K562 (cell line): ENCODE measurements around the gene OTOA. TPM values are rescaled to one million over a fixed set of nuclear protein-coding genes. Genes with fewer than 3 reads are reported as not detected.

Source experiments
- ATAC-seq: fragments of 200-7000 bp; cut with Tn5 transposase; 3 replicates; pipeline ENCODE4 v1.9.1; 2020; ENCODE audit warnings: moderate library complexity
- BruUV-seq: library from RNA; stranded (reverse); fragments of 400-500 nt; replicated peaks from 2 replicates; lab custom pipeline; 2021; lab: Mats Ljungman, UMichigan
- CTCF ChIA-PET: fragments of 300-600 bp; formaldehyde crosslinking; extraction: SDS; loops from one replicate; lab custom pipeline; 2021; ENCODE audit warnings: low intra/inter-chr PET ratio; lab: Yijun Ruan, JAX
- POLR2A ChIA-PET: fragments of 300-600, 350-650 bp; sonication (Branson Sonifier 250); formaldehyde crosslinking; extraction: SDS; loops from one replicate; lab custom pipeline; 2021; ENCODE audit warnings: antibody characterized with exemption, inconsistent platforms; lab: Yijun Ruan, JAX
- DNase-seq, 4 experiments: peaks; one replicate each; pipeline versions ENCODE4 v3.0.0 to v3.0.0-alpha.2; 2011 to 2018; ENCODE audit warnings: low spot score in 3 of 4, mixed read lengths in 3 of 4; ENCODE audit errors: extremely low read depth in 1 of 4
- FAIRE-seq: peaks from 2 replicates; lab custom pipeline; 2011; peaks lifted over from hg19 to GRCh38; lab: Jason Lieb, UNC
- H2AFZ ChIP-seq: 2 replicates; pipeline ENCODE4 v1.6.0; 2011; ENCODE audit warnings: low read depth, low read length, control low read depth, inconsistent platforms
- H3K27ac ChIP-seq: fragments of 200-600 bp; 3 replicates; pipeline ENCODE4 v1.8.0; 2011; ENCODE audit warnings: low read depth, mild to moderate bottlenecking, control low read depth, inconsistent platforms, low read length, moderate library complexity, mixed read lengths; ENCODE audit errors: extremely low read depth
- H3K27me3 ChIP-seq, 2 experiments: fragments of 300-600 bp in 1 of 2; 2 replicates in 1 of 2; 3 replicates in 1 of 2; pipeline versions ENCODE4 v1.6.0 to v1.8.0; 2011; ENCODE audit warnings: inconsistent platforms in 2 of 2, low read length in 2 of 2, mild to moderate bottlenecking in 1 of 2, mixed read lengths in 1 of 2, moderate library complexity in 1 of 2; ENCODE audit not compliant: control insufficient read depth in 2 of 2, insufficient read depth in 2 of 2
- H3K36me3 ChIP-seq: fragments of 300-600 bp; 3 replicates; pipeline ENCODE4 v1.8.0; 2011; ENCODE audit warnings: mild to moderate bottlenecking, low read length, inconsistent platforms; ENCODE audit not compliant: control insufficient read depth, insufficient read depth
- H3K4me1 ChIP-seq, 2 experiments: fragments of 200-600 bp in 1 of 2; replicated peaks in 1 of 2; 2 replicates in 1 of 2; 3 replicates in 1 of 2; pipeline versions ENCODE4 v1.5.1 to v1.8.0; 2011; ENCODE audit warnings: inconsistent platforms in 2 of 2, low read length in 2 of 2, mild to moderate bottlenecking in 1 of 2, mixed read lengths in 1 of 2, moderate library complexity in 1 of 2; ENCODE audit not compliant: control insufficient read depth in 2 of 2, insufficient read depth in 2 of 2
- H3K4me2 ChIP-seq: 2 replicates; pipeline ENCODE4 v1.6.1; 2011; ENCODE audit warnings: low read length, control low read depth, inconsistent platforms, mixed read lengths; ENCODE audit not compliant: insufficient read depth
- H3K4me3 ChIP-seq: fragments of 200-600 bp; sonication (generic), shearing (Covaris generic); 2 replicates; pipeline ENCODE4 v1.5.1; 2016; ENCODE audit warnings: control low read depth, inconsistent platforms
- H3K79me2 ChIP-seq: fragments of 200-600 bp; 3 replicates; pipeline ENCODE4 v1.8.0; 2011; ENCODE audit warnings: low read length, inconsistent platforms; ENCODE audit not compliant: control insufficient read depth, insufficient read depth
- H3K9ac ChIP-seq, 2 experiments: 2 replicates each; pipeline versions ENCODE4 v1.6.0 to v1.6.1; 2011; ENCODE audit warnings: low read depth in 2 of 2, low read length in 2 of 2, control low read depth in 1 of 2, inconsistent platforms in 1 of 2, mild to moderate bottlenecking in 1 of 2, mixed read lengths in 1 of 2; ENCODE audit not compliant: insufficient read depth in 1 of 2
- H3K9me1 ChIP-seq: one replicate; pipeline ENCODE4 v1.6.0; 2011; ENCODE audit warnings: inconsistent platforms, mild to moderate bottlenecking, low read length, moderate library complexity; ENCODE audit not compliant: control insufficient read depth, insufficient read depth
- H3K9me3 ChIP-seq: replicated peaks from 2 replicates; pipeline ENCODE4 v1.5.1; 2011; ENCODE audit warnings: low read depth, low read length, inconsistent platforms; ENCODE audit not compliant: control insufficient read depth, insufficient read depth
- H4K20me1 ChIP-seq: replicated peaks from 2 replicates; pipeline ENCODE4 v1.6.1; 2011; ENCODE audit warnings: low read length, inconsistent platforms, mixed read lengths; ENCODE audit not compliant: control insufficient read depth, insufficient read depth
- EZH2 ChIP-seq: IDR thresholded peaks from 2 replicates; pipeline ENCODE4 v1.6.1; 2012; ENCODE audit warnings: low read depth, mild to moderate bottlenecking, inconsistent platforms, low read length, borderline replicate concordance
- HDAC3 ChIP-seq: fragments of 450-650 bp; IDR thresholded peaks from 2 replicates; pipeline ENCODE4 v1.6.1; 2018; ENCODE audit warnings: borderline replicate concordance, mild to moderate bottlenecking, moderate library complexity; ENCODE audit not compliant: partially characterized antibody
- MYBL2 ChIP-seq, 2 experiments: fragments of 450-650 bp in 1 of 2; sonication (generic) in 1 of 2; formaldehyde crosslinking in 1 of 2; IDR thresholded peaks; 2 replicates each; pipeline versions ENCODE4 v1.6.1 to v1.8.1; 2017 to 2022; ENCODE audit warnings: borderline replicate concordance in 1 of 2, inconsistent platforms in 1 of 2, low read depth in 1 of 2, mild to moderate bottlenecking in 1 of 2, missing genetic modification reagents in 1 of 2, moderate library complexity in 1 of 2
- RNF219 ChIP-seq: fragments of 250-450 bp; sonication (Bioruptor Pico); IDR thresholded peaks from 2 replicates; pipeline ENCODE4 v1.5.0; 2022; ENCODE audit warnings: mild to moderate bottlenecking
- STAT6 ChIP-seq: sonication (generic); formaldehyde crosslinking; IDR thresholded peaks from 2 replicates; pipeline ENCODE4 v1.8.1; 2023; ENCODE audit warnings: mild to moderate bottlenecking, missing genetic modification reagents
- ZNF121 ChIP-seq: sonication (generic); formaldehyde crosslinking; conservative IDR thresholded peaks from 2 replicates; pipeline ENCODE4 v1.8.0; 2022; ENCODE audit warnings: missing genetic modification reagents
- ZNF232 ChIP-seq: sonication (generic); formaldehyde crosslinking; IDR thresholded peaks from 2 replicates; pipeline ENCODE4 v1.8.0; 2022; ENCODE audit warnings: mild to moderate bottlenecking, missing genetic modification reagents
- WGBS: fragments of 100-300 bp; shearing (Covaris generic); methylation state at CpG from one replicate; pipeline ENCODE4 v1.1.6; 2016; ENCODE audit warnings: low coverage, mixed read lengths; ENCODE audit not compliant: insufficient coverage; ENCODE audit errors: missing lambda C conversion rate; 5-methylcytosine and 5-hydroxymethylcytosine counted together
- in situ Hi-C: fragments of 300-500 bp; cut with MboI; formaldehyde crosslinking; loops from 4 replicates; pipeline ENCODE4 v1.15.0; 2018; ENCODE audit warnings: inconsistent platforms, mixed read lengths
- intact Hi-C: fragments of 100-400 bp; cut with micrococcal nuclease; formaldehyde crosslinking; loops from 2 replicates; pipeline ENCODE4 v1.14.2; 2022
- polyA plus RNA-seq, 8 experiments: library from polyadenylated mRNA; depleted of rRNA in 4 of 8; stranded (reverse) in 5 of 8; unstranded in 3 of 8; fragments of >200 nt; fragmentation: Nextera tagmentation in 2 of 8; fragmentation: Illumina TruSeq in 1 of 8; extraction: Ambion mirVana in 2 of 8; extraction: Trizol in 1 of 8; gene quantifications; 2 replicates each; pipeline versions ENCODE4 v1.2.1 to v1.2.3, GENCODE V29; 2011 to 2014; ENCODE audit warnings: inconsistent platforms in 1 of 8, missing spikeins in 1 of 8
- total RNA-seq, 7 experiments: library from RNA; depleted of rRNA in 6 of 7; stranded (reverse); fragments of >200 nt in 6 of 7; fragmentation: Illumina TruSeq in 2 of 7; extraction: Trizol in 2 of 7; gene quantifications; 2 replicates each; pipeline versions ENCODE4 v1.2.1 to v1.2.3, GENCODE V29; 2011 to 2021; ENCODE audit warnings: low replicate concordance in 1 of 7
- TF ChIP-seq, protein P1 (sequence below), 2 experiments: fragments of 450-650 bp; IDR thresholded peaks; 2 replicates each; pipeline ENCODE4 v1.6.1; 2016

The OTOA gene
- total and polyA plus RNA-seq, 9 of the 15 experiments (the other 6 are each of a cell fraction or from before 2014, with no cell fraction given) = 0.04 TPM; not detected in 8

DNA sequence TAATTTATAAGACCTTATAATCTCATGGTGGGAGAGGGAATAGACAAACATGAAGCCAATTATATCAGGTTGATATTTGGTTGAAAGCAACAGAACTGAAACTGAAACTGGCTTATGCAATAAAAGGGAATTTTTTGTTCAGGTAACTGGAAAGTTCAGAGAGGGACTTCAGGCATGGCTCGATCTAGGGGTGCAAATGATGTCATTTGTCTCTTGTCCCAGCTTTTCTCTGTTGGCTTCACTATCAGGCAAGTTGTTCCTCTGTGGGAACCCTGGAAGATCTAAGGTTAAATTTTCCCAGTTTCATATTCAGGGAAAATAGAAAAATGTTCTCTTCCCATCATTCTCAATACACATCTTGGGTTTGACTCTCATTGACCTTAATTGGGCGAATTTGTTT lies 59.8 kb downstream of the OTOA start (continued):
- no peak for TF ChIP-seq STAT6 (CRISPR knock-in tag)

GRCh38 chr16:21727344-21727743 lies 63.6 kb downstream of the OTOA start:
- Histone ChIP-seq H2AFZ (no peak overlapping the region), H3K36me3 (no peaks in the 10 kb centered on the region), H3K27me3 (peaks cover 0 to 6% of the 10 kb centered on the region in 2 experiments; a peak in 3 of 5 replicates), H3K9ac (no peak overlapping the region), H3K4me1 (no peaks in the 10 kb centered on the region), H3K79me2 (no peaks in the 10 kb centered on the region), H3K27ac (no peak overlapping the region), H4K20me1 (no peaks in the 10 kb centered on the region), H3K9me3 (no peaks in the 10 kb centered on the region), H3K9me1 (no peaks in the 10 kb centered on the region), H3K4me2 (no peak overlapping the region), H3K4me3 (no peak overlapping the region)
- 2% methylated on average over 3 of the region's 3 CpGs for WGBS
- TF ChIP-seq ZNF121 (no peak), HDAC3 (no peak), RNF219 (CRISPR knock-in tag) (no peak), EZH2 (no peak), ZNF232 (no peak), MYBL2 (IDR thresholded peaks at IDR 0.05; ENCODE audit: low read depth) (no peak), MYBL2 (CRISPR knock-in tag; IDR thresholded peaks at IDR 0.05; ENCODE audit: borderline replicate concordance) (no peak)
- TF ChIP-seq, protein P1, sequence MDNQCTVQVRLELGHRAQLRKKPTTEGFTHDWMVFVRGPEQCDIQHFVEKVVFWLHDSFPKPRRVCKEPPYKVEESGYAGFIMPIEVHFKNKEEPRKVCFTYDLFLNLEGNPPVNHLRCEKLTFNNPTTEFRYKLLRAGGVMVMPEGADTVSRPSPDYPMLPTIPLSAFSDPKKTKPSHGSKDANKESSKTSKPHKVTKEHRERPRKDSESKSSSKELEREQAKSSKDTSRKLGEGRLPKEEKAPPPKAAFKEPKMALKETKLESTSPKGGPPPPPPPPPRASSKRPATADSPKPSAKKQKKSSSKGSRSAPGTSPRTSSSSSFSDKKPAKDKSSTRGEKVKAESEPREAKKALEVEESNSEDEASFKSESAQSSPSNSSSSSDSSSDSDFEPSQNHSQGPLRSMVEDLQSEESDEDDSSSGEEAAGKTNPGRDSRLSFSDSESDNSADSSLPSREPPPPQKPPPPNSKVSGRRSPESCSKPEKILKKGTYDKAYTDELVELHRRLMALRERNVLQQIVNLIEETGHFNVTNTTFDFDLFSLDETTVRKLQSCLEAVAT (IDR thresholded peaks at IDR 0.05) = no peak
- ATAC-seq = no peak
- CTCF ChIA-PET = no interaction called here
- DNase-seq = no peak
- BruUV-seq = no TSS peak
- in situ Hi-C loops = no loop called here
- intact Hi-C loops = no loop called here
- POLR2A ChIA-PET = interaction anchor here (1.1 kb wide), 1 partner anchor 21 kb away, joined by 3 read pairs; no protein-coding TSS in a partner anchor
- FAIRE-seq = no peak
